IMR-90 (cell line): ENCODE measurements around the gene TAGAP. TPM values are rescaled to one million over a fixed set of nuclear protein-coding genes. Genes with fewer than 3 reads are reported as not detected.

ENCODE experiments used
- ATAC-seq: fragments of 200-7000 bp; cut with Tn5 transposase; 2 replicates; pipeline ENCODE4 v1.9.1; 2020; ENCODE audit warnings: low read depth, mild to moderate bottlenecking, moderate library complexity
- Bru-seq: library from RNA; stranded (reverse); fragments of 400-500 nt; gene quantifications from one replicate; lab custom pipeline; 2021; lab: Mats Ljungman, UMichigan
- BruChase-seq, 2 experiments: library from RNA; stranded (reverse); fragments of 400-500 nt; gene quantifications; one replicate each; lab custom pipeline; 2021; lab: Mats Ljungman, UMichigan
- BruUV-seq: library from RNA; stranded (reverse); fragments of 400-500 nt; replicated peaks from 2 replicates; lab custom pipeline; 2021; lab: Mats Ljungman, UMichigan
- CTCF ChIA-PET: fragments of 300-600 bp; formaldehyde crosslinking; extraction: SDS; loops from one replicate; lab custom pipeline; 2021; ENCODE audit warnings: antibody characterized with exemption; lab: Yijun Ruan, JAX
- POLR2A ChIA-PET: fragments of 300-600 bp; sonication (Branson Sonifier 250); formaldehyde crosslinking; loops from one replicate; lab custom pipeline; 2022; ENCODE audit warnings: antibody characterized with exemption; ENCODE audit not compliant: unreplicated experiment; lab: Charles Lee
- DNase-seq: peaks from one replicate; pipeline ENCODE4 v3.0.0; 2013
- H2AFZ ChIP-seq: replicated peaks from 2 replicates; pipeline ENCODE3; 2013; ENCODE audit warnings: low read length, mild to moderate bottlenecking; ENCODE audit not compliant: poor library complexity
- H2AK5ac ChIP-seq: 2 replicates; pipeline ENCODE4 v1.6.1; 2013; ENCODE audit warnings: low read depth, low read length, inconsistent platforms
- H2AK9ac ChIP-seq: replicated peaks from 2 replicates; pipeline ENCODE3; 2013; ENCODE audit warnings: mild to moderate bottlenecking, low read depth, low read length, moderate library complexity; ENCODE audit not compliant: poor library complexity
- H2BK120ac ChIP-seq: 2 replicates; pipeline ENCODE4 v1.6.1; 2013; ENCODE audit warnings: low read depth, low read length, inconsistent platforms
- H2BK15ac ChIP-seq: 3 replicates; pipeline ENCODE4 v1.6.1; 2013; ENCODE audit warnings: low read depth, low read length, inconsistent platforms
- H2BK20ac ChIP-seq: 2 replicates; pipeline ENCODE4 v1.6.1; 2013; ENCODE audit warnings: low read depth, mild to moderate bottlenecking, inconsistent platforms, low read length, moderate library complexity
- H2BK5ac ChIP-seq: 2 replicates; pipeline ENCODE4 v1.6.1; 2013; ENCODE audit warnings: mild to moderate bottlenecking, low read depth, low read length, inconsistent platforms; ENCODE audit not compliant: poor library complexity, severe bottlenecking
- H3K14ac ChIP-seq: replicated peaks from 2 replicates; pipeline ENCODE4 v1.6.1; 2013; ENCODE audit warnings: low read depth, low read length, inconsistent platforms
- H3K18ac ChIP-seq: 2 replicates; pipeline ENCODE4 v1.6.1; 2013; ENCODE audit warnings: low read depth, low read length, control low read depth
- H3K23ac ChIP-seq: 2 replicates; pipeline ENCODE4 v1.6.1; 2013; ENCODE audit warnings: low read depth, low read length, inconsistent platforms
- H3K27ac ChIP-seq: 2 replicates; pipeline ENCODE4 v1.5.1; 2013; ENCODE audit warnings: mild to moderate bottlenecking, control low read depth, low read length; ENCODE audit not compliant: insufficient read depth
- H3K27me3 ChIP-seq: 2 replicates; pipeline ENCODE4 v1.6.1; 2013; ENCODE audit warnings: low read length; ENCODE audit not compliant: control insufficient read depth, insufficient read depth
- H3K36me3 ChIP-seq: 2 replicates; pipeline ENCODE4 v1.6.1; 2013; ENCODE audit warnings: low read length, mixed read lengths; ENCODE audit not compliant: control insufficient read depth, insufficient read depth
- H3K4ac ChIP-seq: 2 replicates; pipeline ENCODE4 v1.6.1; 2013; ENCODE audit warnings: low read depth, low read length, inconsistent platforms
- H3K4me1 ChIP-seq: 2 replicates; pipeline ENCODE4 v1.6.1; 2013; ENCODE audit warnings: low read length, mixed read lengths; ENCODE audit not compliant: control insufficient read depth, insufficient read depth
- H3K4me2 ChIP-seq: 2 replicates; pipeline ENCODE4 v1.6.1; 2013; ENCODE audit warnings: low read depth, mild to moderate bottlenecking, control low read depth, low read length, moderate library complexity
- H3K4me3 ChIP-seq: 2 replicates; pipeline ENCODE4 v1.5.1; 2013; ENCODE audit warnings: low read depth, mild to moderate bottlenecking, control low read depth, low read length, moderate library complexity; ENCODE audit not compliant: insufficient read depth
- H3K56ac ChIP-seq: 2 replicates; pipeline ENCODE4 v1.6.1; 2013; ENCODE audit warnings: low read length, inconsistent platforms; ENCODE audit not compliant: insufficient read depth; ENCODE audit errors: extremely low read depth
- H3K79me1 ChIP-seq, 2 experiments: 2 replicates each; pipeline ENCODE4 v1.6.1; 2013; ENCODE audit warnings: low read length in 2 of 2, inconsistent platforms in 1 of 2, low read depth in 1 of 2
- H3K9ac ChIP-seq: 2 replicates; pipeline ENCODE4 v1.6.1; 2013; ENCODE audit warnings: low read depth, low read length, control low read depth
- H3K9me1 ChIP-seq: 2 replicates; pipeline ENCODE4 v1.6.1; 2013; ENCODE audit warnings: low read length, inconsistent platforms; ENCODE audit not compliant: insufficient read depth
- H3K9me3 ChIP-seq: 2 replicates; pipeline ENCODE4 v1.6.1; 2013; ENCODE audit warnings: low read length; ENCODE audit not compliant: control insufficient read depth, insufficient read depth
- H4K20me1 ChIP-seq: 2 replicates; pipeline ENCODE4 v1.6.1; 2013; ENCODE audit warnings: low read length, inconsistent platforms; ENCODE audit not compliant: insufficient read depth
- H4K5ac ChIP-seq: 2 replicates; pipeline ENCODE4 v1.6.1; 2013; ENCODE audit warnings: mild to moderate bottlenecking, low read depth, low read length, control low read depth
- H4K8ac ChIP-seq, 2 experiments: 2 replicates each; pipeline ENCODE4 v1.6.1; 2013; ENCODE audit warnings: low read depth in 2 of 2, low read length in 2 of 2, control low read depth in 1 of 2, inconsistent platforms in 1 of 2
- H4K91ac ChIP-seq: 2 replicates; pipeline ENCODE4 v1.6.1; 2013; ENCODE audit warnings: low read depth, low read length, inconsistent platforms; ENCODE audit not compliant: insufficient read depth
- CEBPB ChIP-seq: IDR thresholded peaks from 2 replicates; pipeline ENCODE4 v1.6.1; 2012; ENCODE audit warnings: low read depth, low read length, improper control_type of control experiment
- CHD1 ChIP-seq: IDR thresholded peaks from 2 replicates; pipeline ENCODE4 v1.6.1; 2012; ENCODE audit warnings: low read depth, low read length, improper control_type of control experiment
- FOS ChIP-seq: fragments of 150-350 bp; IDR thresholded peaks from 2 replicates; pipeline ENCODE4 v1.6.1; 2016; ENCODE audit warnings: low read depth, low read length
- MAFK ChIP-seq: IDR thresholded peaks from 2 replicates; pipeline ENCODE4 v1.6.1; 2012; ENCODE audit warnings: low read depth, low read length, improper control_type of control experiment
- MAZ ChIP-seq: IDR thresholded peaks from 2 replicates; pipeline ENCODE4 v1.6.1; 2012; ENCODE audit warnings: low read depth, mild to moderate bottlenecking, low read length, improper control_type of control experiment, moderate library complexity, borderline replicate concordance
- NFE2L2 ChIP-seq: fragments of 150-350 bp; IDR thresholded peaks from 2 replicates; pipeline ENCODE4 v1.6.1; 2016; ENCODE audit warnings: low read depth, mild to moderate bottlenecking, low read length
- RAD21 ChIP-seq: IDR thresholded peaks from 2 replicates; pipeline ENCODE4 v1.6.1; 2012; ENCODE audit warnings: low read length, improper control_type of control experiment
- RCOR1 ChIP-seq: IDR thresholded peaks from 2 replicates; pipeline ENCODE4 v1.6.1; 2012; ENCODE audit warnings: mild to moderate bottlenecking, low read length, improper control_type of control experiment; ENCODE audit not compliant: insufficient replicate concordance
- USF2 ChIP-seq: fragments of 150-350 bp; IDR thresholded peaks from 2 replicates; pipeline ENCODE4 v1.6.1; 2017; ENCODE audit warnings: mild to moderate bottlenecking, antibody characterized with exemption, low read length, low read depth
- WGBS, 2 experiments: methylation state at CpG; one replicate each; pipeline versions ENCODE4 v1.1.5 to v1.1.7; 2013; ENCODE audit warnings: missing lambda C conversion rate in 2 of 2; ENCODE audit not compliant: insufficient read length in 1 of 2; ENCODE audit errors: extremely low coverage in 2 of 2; 5-methylcytosine and 5-hydroxymethylcytosine counted together
- dilution Hi-C: fragments of 300-500 bp; cut with HindIII; formaldehyde crosslinking; loops from one replicate; pipeline ENCODE4 v1.14.3; 2018; ENCODE audit warnings: low sequenced_read_pairs; ENCODE audit not compliant: unreplicated experiment
- in situ Hi-C: fragments of 300-500 bp; cut with MboI; formaldehyde crosslinking; loops from 3 replicates; pipeline ENCODE4 v1.14.3; 2019; ENCODE audit warnings: low sequenced_read_pairs, inconsistent platforms, mixed read lengths
- intact Hi-C: fragments of 100-400 bp; cut with micrococcal nuclease; formaldehyde crosslinking; loops from 2 replicates; pipeline ENCODE4 v1.10.0; 2022
- long read RNA-seq: library from polyadenylated mRNA; unstranded; transcript quantifications from one replicate; pipeline ENCODE4 v2.0.0, GENCODE V29; 2021; ENCODE audit not compliant: unreplicated experiment
- polyA plus RNA-seq, 3 experiments: library from polyadenylated mRNA; depleted of rRNA; stranded (reverse); fragments of >200 nt; gene quantifications; 2 replicates each; pipeline ENCODE4 v1.2.3, GENCODE V29; 2012; ENCODE audit warnings: low replicate concordance in 1 of 3
- total RNA-seq: library from RNA; depleted of rRNA; stranded (reverse); fragments of >200 nt; gene quantifications from 2 replicates; pipeline ENCODE4 v1.2.3, GENCODE V29; 2012; rRNA removed

The TAGAP gene
- not detected in 2 replicates for total RNA-seq
- not detected in 2 replicates for polyA plus RNA-seq (2012; rRNA removed)
- not detected in 2 replicates for polyA plus RNA-seq (2012; cell fraction: cytosol; rRNA removed)
- not detected in 2 replicates for polyA plus RNA-seq (2012; cell fraction: nucleus; rRNA removed; ENCODE audit: low replicate concordance)
- not detected for Bru-seq, nascent RNA
- BruChase-seq, experiment 1, labeled RNA remaining after a 6-hour chase = not detected
- not detected for BruChase-seq, experiment 2, labeled RNA remaining after a 2-hour chase
- long read RNA-seq = 0 reads

DNA sequence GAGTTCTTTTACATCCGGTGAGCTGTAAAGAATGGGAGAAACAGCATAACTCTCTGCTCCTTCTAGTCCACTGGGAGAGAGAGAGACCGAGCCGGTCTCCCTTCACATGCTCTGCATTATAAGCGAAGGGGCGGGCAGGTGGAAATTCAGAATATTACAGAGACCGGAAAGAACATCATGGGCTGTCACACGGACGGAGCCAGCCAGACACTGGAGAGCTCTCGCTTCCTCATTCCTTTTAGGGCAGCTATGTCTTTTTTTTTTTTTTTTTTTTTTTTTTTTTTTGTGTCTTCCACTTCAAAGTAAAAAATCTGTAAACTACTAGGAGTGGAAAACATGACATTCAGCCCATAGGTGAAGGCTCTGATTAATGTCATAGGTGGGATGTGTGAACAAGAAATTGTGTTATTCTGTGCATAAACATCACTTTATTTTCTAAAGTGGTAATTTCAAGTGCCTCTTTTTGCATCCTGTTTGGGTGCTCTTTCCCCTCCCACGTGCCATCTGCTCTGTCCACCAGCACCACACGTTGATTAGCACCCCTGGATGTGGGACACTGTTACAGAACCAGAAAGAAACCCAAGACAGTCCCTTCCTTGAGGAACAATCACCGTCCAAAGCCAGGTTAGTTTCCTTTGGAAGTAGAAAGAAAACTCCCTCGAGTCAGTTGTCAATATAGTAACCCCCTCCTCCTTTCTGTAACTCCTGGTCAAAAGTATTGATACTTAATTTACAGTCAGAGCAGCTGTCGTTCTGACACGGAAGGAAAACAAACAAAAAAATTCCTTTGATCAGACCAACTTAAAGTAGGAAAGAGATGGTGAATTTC lies at the start of gene TAGAP:
TSS of gene TAGAP (minus strand) at position 93 of the 829 bp plus-strand sequence. CDS start 845 bp downstream, outside the sequence.
- no peak within 1 kb of the TSS for H3K9ac ChIP-seq
- H3K14ac ChIP-seq = no peak within 1 kb of the TSS
- no TSS peak for BruUV-seq
- 0% methylated on average over 1 of the region's 15 CpGs; no CpG with 5 or more reads in 1 of the 2 experiments for WGBS, 2 experiments
- H4K8ac ChIP-seq = no peak within 1 kb of the TSS
- no peak within 1 kb of the TSS for H2AK9ac ChIP-seq
- POLR2A ChIA-PET = no interaction called here
- H3K4ac ChIP-seq = no peak within 1 kb of the TSS
- no peak within 1 kb of the TSS for H3K23ac ChIP-seq
- H4K5ac ChIP-seq = no peak within 1 kb of the TSS
- no peaks in the 10 kb centered on the region for H3K4me1 ChIP-seq
- H3K27me3 ChIP-seq = peaks cover 46% of the 10 kb centered on the region
- no peak within 1 kb of the TSS for H2BK20ac ChIP-seq
- H3K56ac ChIP-seq = no peak within 1 kb of the TSS
- H2AFZ ChIP-seq = no peak within 1 kb of the TSS
- no peak within 1 kb of the TSS for H3K4me2 ChIP-seq
- CTCF ChIA-PET = interaction anchor here (2.4 kb wide), 1 partner anchor 59 kb away, joined by 11 read pairs; no protein-coding TSS in a partner anchor
- H3K9me1 ChIP-seq = no peaks in the 10 kb centered on the region
- H3K36me3 ChIP-seq = no peaks in the 10 kb centered on the region
- TF ChIP-seq RCOR1 = no peak
- no peak for TF ChIP-seq CHD1
- no peak for TF ChIP-seq MAZ
- TF ChIP-seq USF2 = no peak
- no peak for TF ChIP-seq NFE2L2
- TF ChIP-seq CEBPB = no peak
- TF ChIP-seq RAD21 = no peak
- no peak for TF ChIP-seq FOS
- TF ChIP-seq MAFK = no peak
- in situ Hi-C loops = no loop called here
- H3K79me1 ChIP-seq = no peaks in the 10 kb centered on the region
- no peak within 1 kb of the TSS for H2BK120ac ChIP-seq
- dilution Hi-C loops = no loop called here
- H3K27ac ChIP-seq = no peak within 1 kb of the TSS
- no peak within 1 kb of the TSS for H3K4me3 ChIP-seq
- intact Hi-C loops = no loop called here
- no peak within 1 kb of the TSS for H2AK5ac ChIP-seq
- H3K18ac ChIP-seq = no peak within 1 kb of the TSS
- H3K9me3 ChIP-seq = no peaks in the 10 kb centered on the region
- H4K91ac ChIP-seq = no peak within 1 kb of the TSS
- peak; percentile 2 for DNase-seq
- no peaks in the 10 kb centered on the region for H4K20me1 ChIP-seq
- no peak within 1 kb of the TSS for H2BK15ac ChIP-seq
- ATAC-seq = no peak
- no peak within 1 kb of the TSS for H2BK5ac ChIP-seq
